Measurements from ENCODE around the gene STXBP5L.
A peak's percentile ranks its signal among the peaks of the same experiment; 100 is the strongest.
"Not testable (repeated sequence)": the region's sequence is repeated elsewhere in the genome, so short reads cannot be mapped to it uniquely, and the experiment has no call there.

The STXBP5L gene

DNA sequence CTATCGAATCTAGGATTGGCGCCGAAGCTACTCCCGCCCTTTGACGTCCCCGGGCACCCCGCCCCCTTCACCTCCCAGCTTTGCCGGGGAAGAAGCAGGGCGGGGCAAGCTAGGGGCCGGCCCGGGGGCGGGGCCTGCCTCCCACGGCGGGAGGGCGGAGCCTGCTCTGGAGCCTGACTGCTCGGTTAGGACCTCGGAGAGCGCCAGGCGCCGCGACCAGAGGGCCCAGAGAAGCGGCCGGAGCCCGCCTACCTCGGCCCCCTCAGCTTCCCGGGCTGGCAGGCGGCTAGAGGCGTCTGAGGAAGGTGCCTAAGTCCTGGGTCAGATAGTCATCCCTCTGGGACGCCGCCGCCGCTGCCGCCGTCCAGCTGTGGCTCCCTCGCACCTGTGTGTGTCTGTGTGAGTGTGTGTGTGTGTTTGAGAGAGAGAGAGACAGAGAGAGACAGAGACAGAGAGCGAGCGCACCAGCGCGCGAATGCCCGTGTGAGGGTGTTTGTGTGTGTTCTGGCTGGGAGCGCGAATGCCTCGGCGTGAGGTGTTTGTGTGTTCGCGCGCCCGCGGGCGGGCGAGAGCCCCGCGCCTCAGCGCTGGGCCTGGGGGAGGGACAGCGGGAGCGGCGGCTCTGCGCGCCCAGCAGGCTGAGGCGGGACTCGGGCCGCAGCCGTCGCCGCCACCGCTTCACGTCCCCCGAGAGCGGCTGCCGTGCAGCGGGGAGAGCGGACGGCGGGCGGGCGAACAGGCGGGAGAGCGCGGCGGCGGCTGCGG, at the start of gene STXBP5L:
Gene STXBP5L (plus strand): TSS at position 176 of the 765 bp plus-strand sequence. CDS start 1,374 bp downstream, outside the sequence.
- DNase-seq, result peak; percentile 97

DNA sequence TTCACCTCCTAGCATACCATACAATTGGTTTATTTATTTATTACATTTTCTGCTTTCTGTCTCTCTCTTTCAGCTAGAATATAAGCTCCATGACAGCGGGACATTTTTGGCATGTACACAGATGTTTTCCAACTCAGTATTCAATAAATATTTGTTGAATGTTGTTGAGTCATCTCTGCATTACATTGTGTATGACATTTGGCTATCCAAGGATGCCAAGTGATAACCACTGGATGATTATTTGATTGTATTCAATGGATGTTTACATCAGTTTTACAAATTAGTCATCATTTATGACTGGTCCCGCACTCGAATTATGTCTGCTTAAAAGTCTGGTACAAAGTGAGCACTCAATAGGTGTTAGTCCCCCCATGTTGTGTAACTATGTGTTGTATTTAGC, 49.5 kb upstream of the STXBP5L start:
- no peak for DNase-seq

DNA sequence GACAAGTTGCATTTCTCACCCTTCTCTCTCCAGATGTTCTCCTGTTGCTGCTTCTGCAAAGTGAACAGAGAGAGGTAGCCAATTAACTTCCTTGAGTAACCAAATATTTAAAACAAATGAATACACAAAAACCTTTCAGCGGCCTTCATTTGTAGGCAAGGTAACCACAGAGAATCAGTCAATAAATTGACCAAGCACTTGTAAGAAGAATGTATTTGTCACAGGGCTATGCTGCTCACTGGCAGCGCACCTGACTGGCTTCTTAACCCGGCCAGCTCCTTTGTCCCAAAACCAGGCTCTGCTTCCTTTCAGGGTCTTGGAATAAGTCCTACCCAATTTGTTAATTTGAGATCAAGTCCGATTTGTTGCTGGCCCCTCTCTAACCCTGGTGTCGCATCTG, 43.5 kb upstream of the STXBP5L start:
- peak; percentile 70 for DNase-seq

DNA sequence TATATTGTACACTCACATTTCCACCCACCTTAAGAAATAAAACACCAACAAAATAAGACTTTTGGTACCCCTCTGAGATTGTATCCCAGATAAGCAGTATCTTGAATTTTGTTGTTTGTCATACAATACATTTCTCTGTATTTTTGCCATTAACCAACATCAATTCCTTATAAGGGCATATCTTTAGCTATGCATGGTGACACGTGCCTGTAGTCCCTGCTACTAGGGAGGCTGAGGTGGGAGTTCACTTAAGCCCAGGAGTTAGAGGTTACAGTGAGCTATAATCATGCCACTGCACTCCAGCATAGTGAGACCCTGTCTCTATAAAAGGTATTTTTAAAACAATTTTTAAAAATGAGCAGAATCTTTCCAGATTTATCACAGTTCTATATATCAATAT, 32.5 kb upstream of the STXBP5L start:
- DNase-seq, result no peak

DNA sequence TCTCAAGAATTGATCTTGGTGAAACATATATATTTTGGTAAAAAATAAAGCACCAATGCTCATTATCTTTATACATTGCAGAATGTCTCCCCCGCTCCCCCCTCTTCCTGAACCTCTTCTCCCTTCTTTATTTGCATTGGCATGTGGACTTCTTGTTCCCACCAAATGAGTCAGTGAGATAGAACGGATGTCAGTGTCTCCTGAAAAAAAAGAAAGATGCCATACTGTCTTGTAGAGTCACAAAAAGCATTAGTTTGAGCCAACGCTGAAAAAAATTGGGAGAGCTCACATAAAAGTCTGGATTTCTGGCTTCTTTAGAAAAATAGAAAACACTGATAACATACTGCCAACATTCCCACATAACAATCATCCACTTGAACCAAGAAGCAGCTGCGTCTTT, 32.0 kb upstream of the STXBP5L start:
- no peak for DNase-seq

DNA sequence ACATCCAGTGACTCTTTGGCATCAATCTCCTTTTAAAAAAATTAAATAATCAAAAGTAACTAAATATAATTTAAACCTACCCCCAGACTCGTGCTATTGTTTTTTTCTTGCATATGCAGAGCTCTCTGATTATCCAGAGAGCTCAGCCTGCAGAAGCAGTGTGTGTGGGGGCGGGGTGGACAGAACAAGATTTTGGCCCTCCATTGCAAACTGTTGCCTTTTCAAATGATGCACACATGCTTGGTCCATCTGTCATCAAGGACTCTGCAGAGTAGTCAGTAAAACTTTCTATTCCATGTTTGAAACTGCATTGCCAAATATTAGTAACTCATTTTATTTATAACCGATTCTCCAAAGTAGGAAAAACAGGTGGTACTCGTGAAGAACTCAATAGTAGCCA, 28.6 kb upstream of the STXBP5L start:
- no peak for DNase-seq

DNA sequence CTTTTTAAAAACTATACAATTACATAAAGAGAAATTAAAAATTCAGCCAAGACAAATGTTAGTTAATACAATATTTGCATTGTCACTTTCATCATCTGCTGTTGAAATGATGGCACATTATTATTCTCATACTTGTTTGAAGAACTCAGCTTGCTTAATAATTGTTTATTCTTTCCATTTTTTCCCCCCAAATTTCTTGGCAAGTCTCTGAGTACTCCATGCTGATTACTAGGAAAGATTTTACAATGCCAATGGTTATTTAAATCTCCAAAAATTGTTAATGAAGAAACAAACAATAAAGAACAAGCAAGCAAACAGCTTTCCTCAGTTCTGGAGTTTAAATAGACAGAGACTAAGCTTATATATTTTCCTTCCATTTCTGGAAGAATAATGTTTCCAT, 15.1 kb upstream of the STXBP5L start:
- no peak for DNase-seq

DNA sequence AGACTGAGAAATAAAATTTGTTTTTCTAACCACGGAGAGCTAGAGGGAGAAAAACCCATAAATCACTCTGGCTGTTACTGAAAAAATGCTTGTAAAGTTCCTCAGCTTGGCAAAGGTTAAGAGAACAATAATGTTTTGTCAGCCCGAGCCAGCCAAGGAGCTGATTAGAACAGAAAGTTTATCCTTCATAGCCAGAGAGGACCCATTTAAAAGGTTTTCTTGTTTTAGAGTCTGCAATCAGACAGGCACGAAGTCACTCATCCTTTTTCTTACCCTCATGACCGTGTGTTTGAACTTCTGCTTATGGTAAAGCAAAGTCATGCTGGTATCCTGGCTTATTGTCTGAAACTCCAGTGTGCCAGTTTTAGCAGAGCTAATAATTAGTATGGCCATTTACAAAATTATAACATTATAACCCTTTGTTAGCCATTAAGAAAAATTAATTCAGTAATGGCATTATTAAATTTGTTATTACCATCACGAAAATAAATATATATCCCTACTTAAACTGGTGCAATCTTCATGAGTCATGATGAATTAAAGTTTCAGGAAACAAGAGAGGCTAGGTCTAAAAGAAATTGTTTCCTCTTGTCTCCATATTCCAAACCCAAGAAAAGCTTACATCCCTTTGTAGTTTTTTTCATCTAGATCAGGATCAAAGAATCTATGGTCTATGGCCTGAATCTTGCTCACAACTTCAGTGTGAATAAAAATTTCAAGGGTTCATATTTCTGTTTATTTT, 13.5 kb upstream of the STXBP5L start:
- no peak for DNase-seq

DNA sequence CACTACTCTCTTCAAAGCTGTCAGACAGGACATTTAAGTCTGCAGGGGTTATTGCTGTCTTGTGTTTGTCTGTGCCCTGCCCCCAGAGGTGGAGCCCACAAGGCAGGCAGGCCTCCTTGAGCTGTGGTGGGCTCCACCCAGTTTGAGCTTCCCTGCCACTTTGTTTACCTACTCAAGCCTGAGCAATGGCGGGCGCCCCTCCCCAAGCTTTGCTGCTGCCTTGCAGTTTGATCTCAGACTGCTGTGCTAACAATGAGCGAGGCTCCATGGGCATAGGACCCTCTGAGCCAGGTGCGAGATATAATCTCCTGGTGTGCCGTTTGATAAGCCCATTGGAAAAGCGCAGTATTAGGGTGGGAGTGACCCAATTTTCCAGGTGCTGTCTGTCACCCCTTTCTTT, 6.3 kb upstream of the STXBP5L start:
- not testable (repeated sequence) for DNase-seq

DNA sequence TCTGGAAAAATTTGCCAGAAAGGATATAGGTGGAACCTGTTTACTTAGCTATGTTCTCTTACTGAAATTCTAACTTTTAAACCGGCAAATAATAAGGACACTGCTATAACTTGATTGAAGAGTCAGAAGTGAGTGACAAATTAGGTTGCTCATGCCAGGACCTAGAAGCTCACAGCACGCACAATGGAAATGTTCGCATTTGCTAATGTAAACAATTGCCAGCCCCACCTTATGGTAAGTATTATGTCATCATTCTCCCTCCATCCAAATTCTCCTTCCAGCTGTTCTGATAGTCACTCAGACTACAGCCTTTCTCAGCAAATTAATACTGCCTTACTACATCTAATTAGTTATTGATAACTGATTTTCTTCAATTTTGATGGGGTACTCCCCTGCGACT, 4.8 kb upstream of the STXBP5L start:
- no peak for DNase-seq

DNA sequence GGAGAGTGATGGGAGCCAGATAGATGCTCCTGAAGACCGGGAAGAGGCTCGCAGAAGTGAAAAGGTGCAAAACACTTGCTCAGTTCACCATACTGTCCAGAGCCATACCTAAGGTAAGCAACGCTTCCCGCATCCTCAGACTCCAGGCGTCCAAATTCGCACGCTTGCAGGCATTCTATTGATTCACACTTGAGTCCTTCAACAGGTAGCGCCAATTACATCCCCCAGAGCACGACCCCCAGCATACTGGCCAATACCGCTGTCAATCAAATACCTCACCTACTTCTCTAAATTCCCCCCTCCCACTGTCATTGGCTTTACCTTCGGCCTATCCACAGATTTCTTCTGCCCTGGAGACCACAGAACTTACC, 361 bp upstream of the STXBP5L start:
- DNase-seq, result no peak

DNA sequence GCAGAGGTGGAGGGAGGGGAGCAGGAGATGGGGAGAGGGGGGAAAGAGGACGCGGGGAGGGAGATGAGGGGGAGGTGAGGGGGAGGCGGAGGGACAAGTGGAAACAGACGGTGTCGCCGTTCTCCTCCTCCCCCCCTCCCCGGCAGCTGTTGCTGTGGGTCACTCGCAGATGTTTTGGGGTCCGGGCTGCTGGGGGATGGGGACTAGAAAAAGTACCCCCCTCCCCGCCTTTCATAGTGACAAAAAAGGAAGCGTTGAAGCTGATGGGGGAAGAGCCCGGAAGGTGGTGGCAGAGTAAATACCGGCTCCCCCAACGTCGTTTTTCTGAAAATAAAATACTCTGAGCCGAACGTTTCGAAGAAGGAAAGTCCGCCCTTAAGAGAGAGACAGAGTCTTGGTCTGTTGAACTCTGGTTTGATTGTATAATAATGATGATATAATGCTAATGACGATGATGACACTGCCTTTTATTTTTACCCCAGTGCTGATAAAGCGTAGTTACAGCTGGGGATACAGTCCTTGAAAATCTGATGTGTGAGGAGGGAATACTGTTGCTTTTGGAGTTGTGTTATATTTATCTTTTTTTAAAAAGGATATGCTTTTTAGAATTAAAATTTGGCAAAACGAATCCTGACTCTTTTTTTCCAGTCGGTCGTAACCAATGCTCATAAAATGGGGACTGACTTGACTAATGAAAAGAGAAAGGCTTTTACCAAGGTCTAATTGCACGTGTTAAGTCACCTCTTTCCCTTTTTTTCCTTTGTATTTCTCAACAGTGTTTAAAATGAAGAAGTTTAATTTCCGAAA, 993 bp downstream of the STXBP5L start:
- no peak for DNase-seq

DNA sequence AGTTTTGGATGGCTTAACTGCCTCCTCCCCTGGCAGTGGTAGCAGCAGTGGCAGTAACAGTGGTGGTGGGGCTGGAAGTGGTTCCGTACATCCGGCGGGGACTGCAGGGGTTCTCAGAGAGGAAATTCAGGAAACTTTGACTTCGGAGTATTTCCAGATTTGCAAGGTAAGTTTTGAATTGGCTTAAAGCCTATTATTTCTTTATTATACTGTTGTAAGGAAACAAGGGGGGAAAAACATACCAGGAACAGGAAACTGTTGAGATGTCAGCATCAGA, 1.5 kb downstream of the STXBP5L start:
- DNase-seq, result no peak

DNA sequence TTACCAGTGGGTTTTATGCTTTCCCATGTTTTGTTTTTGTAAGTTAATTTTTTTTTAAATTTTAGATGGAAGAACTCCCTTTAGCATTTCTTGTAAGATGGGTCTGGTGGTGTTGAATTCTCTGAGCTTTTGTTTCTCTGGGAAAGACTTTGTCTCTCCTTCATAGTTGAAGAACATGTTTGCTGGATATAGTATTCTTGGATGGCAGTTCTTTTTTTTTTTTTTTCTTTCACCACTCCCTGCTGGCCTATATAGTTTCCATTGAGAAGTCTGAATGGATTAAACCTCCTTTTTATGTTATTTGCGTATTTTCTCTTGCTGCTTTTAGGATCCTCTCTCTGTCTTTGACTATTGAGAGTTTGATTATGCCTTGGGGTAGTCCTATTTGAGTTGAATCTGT, 18.1 kb downstream of the STXBP5L start:
- DNase-seq, result no peak

DNA sequence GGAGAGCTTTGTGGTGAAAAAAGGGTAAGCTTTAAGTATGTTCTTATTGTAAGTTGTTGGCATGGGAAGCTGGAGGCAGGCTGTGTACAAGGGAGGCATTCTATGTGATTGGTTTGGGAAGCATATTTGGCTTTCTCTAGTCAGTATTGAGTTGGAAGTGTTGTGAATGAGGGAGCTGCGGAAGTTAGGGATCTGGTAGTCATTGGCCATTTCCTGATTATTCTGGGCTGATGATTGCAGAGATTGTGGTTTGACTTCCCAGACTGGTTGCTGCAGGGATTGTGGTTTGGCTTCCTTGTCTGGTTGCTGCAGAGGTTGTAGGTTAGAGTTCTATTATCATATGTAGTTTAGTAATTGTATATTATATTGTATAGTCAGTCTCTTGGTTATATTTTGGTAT, 21.0 kb downstream of the STXBP5L start:
- no peak for DNase-seq

DNA sequence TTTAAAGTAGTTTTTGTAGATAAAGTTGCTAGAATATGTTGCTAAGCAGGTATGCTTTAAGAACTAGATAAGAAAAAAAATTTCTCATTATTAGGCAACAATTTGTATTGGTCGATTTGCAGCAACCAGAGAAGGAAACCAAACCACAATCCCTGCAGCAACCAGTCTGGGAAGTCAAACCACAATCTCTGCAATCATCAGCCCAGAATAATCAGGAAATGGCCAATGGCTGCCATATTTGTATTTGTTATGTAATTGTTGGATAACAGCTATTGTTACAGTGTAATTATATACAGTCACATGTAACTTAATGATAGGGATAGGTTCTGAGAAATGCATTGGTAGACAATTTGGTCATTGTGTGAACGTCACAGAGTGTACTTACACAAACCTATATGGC, 23.6 kb downstream of the STXBP5L start:
- no peak for DNase-seq

DNA sequence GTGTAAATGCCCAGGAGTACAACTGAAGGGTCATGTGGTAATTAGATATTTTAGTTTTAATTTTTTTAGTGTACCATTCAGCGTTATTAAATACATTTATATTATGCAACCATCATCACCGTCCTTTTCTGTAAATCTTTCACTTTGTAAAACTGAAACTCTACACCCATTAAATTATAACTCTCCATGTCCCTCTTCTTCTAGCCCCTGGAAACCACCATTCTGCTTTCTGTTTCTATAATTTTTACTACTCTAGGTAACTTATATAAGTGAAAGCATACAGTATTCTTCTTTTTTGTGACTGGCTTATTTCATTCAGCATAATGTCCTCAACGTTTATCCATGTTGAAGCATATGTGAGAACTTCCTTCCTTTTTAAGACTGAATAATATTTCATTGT, 48.1 kb downstream of the STXBP5L start:
- DNase-seq, result no peak

DNA sequence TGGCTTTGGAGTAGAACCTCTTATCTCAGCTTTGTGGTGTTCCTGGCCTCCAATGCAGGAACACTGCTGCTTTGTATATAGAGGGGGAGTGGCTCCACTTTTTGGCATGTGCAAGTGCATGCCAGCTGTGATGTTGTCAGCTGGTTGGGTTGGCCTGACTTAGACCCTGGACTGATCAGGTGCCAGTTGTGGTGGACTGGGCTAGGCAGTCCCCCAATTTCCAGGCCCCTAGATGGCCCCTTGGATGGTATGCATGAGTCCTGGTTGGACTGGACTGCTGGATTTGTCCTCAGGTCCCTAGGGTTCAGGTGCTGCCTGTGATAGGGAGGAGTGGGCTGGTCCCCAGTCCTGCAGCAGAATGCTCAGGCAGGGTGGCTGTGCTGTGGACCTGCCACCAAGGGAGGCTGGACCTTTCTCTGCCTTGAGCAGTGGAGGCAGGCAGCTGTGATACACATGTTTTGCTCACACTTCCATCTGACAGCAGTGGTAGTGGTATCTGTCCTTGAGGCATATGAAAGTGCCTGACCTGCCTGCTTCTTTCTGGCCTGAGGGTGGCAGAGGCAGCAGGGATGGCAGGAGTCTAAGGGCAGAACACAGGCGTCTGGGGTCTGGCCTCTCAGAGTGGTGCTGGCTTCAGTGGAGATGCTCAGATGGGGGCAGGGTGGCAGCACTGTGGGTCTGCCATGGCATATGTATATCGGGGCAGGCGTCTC, 74.8 kb downstream of the STXBP5L start:
- no peak for DNase-seq

DNA sequence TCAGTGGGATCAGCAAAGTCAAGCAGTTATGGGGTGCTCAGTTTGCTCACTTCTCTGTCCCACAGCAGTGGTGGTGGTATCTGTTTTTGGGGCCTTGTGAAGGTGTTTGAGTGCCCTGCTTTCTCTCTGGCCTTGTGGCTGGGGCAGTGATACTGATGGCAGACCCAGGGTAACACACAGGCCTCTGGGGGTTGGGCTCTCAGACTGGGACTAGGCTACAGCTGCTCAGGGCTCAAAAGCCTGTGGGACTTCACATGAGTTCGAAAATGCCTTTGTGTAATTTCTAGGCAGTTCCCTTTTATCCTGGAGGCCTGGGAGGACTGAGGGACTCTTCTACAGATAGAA, 75.3 kb downstream of the STXBP5L start:
- DNase-seq, result no peak

DNA sequence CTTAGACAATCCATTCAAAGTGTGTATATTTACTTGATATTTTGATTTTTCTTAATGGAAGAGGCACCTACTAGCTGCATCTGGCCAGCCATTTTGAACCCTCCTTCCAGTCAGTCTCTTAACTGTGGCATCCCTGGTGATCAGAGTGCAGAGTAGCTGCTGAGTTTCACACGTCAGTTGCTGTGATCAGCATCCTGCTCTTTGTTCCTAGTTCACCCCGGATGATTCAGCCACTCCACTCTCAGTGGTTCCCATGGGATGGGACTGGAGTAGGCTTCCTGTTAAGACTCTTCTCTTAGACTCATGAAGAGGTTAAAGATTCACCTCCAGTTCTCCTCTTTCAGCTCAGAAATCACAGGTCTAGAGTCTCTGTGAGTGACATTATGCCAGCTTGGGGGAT, 75.8 kb downstream of the STXBP5L start:
- DNase-seq, result no peak

DNA sequence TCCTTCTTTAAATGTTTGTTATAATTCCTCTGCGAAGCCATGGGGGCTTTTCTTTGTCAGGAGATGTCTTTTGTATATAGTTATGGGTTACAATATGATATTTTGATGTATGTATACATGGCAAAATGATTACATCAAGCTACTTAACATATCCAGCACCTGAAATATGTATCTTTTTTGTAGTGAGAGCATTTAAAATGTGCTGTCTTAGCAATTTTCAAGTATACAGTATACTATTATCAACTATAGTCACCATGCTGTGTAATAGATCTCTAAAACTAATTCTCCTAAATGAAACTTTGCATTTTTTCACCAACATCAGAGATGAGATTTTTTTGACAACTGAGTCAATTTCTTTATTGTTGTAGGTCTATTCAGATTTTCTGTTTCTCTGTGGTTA, 77.2 kb downstream of the STXBP5L start:
- no peak for DNase-seq

DNA sequence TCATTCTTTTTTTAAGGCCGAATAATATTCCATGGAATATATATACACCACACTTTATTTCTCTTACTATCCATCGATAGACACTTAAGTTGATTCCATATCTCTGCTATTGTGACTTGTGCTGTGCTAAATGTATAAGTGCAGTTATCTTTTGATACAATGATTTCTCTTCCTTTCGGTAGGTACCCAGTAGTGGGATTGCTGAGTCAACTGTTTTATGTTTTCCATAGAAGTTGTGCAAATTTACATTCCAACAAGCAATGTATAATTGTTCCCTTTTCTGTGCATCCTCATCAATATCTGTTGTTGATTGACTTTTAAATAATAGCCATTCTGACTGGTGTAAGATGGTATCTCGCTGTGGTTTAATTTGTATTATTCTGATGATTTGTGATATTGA, 81.0 kb downstream of the STXBP5L start:
- no peak for DNase-seq

DNA sequence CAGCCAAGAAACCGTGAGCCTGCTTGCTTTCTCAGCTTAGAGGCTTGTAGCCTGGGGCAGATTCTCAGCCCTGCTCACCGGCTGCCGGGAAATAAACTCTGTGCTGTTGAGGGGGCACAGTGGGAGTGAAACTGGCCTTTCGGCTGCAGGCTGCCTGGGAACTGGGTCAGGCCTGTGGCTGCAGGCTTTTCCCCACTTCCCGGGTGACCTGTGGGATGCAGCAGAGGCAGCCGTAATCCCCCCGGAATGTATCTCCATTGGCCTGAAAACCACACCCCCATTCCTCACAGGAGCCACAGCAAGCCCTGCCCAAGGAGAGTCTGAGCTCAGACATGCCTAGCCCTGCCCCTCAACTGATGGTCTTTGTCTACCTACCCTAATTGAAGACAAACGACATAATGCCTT, 110.9 kb downstream of the STXBP5L start:
- DNase-seq, result no peak

DNA sequence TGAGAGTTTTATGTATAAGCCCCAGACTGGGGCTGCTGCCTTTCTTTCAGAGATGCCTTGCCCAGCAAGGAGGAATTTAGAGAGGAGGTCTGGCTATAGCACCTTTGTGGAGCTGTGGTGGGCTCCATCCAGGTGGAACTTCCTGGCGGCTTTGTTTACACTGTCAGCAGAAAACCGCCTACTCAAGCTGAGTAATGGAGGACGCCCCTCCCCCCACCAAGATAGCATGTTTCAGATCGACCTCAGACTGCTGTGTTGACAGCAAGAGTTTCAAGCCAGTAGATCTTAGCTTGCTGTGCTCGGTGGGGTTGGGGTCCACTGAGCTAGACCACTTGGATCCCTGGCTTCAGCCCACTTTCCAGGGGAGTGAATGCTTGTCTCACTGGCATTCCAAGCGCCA, 155.6 kb downstream of the STXBP5L start:
- DNase-seq, result no peak

Data from NCI-H2029 (cell line).